ENCODE measurements around the gene ANTKMT. TPM values are rescaled to one million over a fixed set of nuclear protein-coding genes. Genes with fewer than 3 reads are reported as not detected.

ANTKMT gene
- total RNA-seq, 2 donors from 2014 or later, result 36.5 to 37.5 TPM

DNA sequence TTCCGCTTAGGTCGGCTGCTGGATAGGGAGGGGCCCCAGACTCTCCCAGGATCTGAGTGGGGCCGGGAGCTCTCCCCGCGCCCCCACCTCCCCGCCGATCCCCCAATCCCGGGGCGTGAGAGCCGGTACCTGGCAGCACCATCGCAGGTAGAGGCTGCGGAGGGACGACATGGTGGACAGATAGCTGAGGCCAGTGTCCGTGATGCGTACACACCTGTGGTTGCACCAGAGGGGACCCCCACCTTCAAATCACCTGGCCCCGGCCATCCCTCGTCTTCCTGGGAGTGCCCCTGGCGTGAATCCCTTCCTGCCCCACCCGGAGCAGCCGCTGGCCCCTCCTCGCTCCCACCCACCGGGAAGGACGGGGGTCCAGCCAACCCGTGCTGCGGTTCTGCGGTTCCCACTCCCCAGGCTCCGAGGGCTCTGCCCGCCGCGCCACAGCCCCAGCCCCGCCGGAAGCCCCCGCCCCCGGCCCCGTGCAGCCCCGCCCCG is 26.0 kb upstream of the ANTKMT start:
- Histone ChIP-seq H3K4me3 (peak overlapping the region in 1 of 2 donors; percentile 21), H3K4me1 (peaks cover 0 to 29% of the 10 kb centered on the region in 2 donors), H3K36me3 (no peaks in the 10 kb centered on the region), H3K9me3 (no peaks in the 10 kb centered on the region), H3K27me3 (peaks cover 17 to 25% of the 10 kb centered on the region in 2 donors), H3K27ac (no peak overlapping the region)
- TF ChIP-seq, protein P1, sequence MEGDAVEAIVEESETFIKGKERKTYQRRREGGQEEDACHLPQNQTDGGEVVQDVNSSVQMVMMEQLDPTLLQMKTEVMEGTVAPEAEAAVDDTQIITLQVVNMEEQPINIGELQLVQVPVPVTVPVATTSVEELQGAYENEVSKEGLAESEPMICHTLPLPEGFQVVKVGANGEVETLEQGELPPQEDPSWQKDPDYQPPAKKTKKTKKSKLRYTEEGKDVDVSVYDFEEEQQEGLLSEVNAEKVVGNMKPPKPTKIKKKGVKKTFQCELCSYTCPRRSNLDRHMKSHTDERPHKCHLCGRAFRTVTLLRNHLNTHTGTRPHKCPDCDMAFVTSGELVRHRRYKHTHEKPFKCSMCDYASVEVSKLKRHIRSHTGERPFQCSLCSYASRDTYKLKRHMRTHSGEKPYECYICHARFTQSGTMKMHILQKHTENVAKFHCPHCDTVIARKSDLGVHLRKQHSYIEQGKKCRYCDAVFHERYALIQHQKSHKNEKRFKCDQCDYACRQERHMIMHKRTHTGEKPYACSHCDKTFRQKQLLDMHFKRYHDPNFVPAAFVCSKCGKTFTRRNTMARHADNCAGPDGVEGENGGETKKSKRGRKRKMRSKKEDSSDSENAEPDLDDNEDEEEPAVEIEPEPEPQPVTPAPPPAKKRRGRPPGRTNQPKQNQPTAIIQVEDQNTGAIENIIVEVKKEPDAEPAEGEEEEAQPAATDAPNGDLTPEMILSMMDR (IDR thresholded peaks at IDR 0.05), result no peak
- DNase-seq (ENCODE audit: low spot score), result no peak

DNA sequence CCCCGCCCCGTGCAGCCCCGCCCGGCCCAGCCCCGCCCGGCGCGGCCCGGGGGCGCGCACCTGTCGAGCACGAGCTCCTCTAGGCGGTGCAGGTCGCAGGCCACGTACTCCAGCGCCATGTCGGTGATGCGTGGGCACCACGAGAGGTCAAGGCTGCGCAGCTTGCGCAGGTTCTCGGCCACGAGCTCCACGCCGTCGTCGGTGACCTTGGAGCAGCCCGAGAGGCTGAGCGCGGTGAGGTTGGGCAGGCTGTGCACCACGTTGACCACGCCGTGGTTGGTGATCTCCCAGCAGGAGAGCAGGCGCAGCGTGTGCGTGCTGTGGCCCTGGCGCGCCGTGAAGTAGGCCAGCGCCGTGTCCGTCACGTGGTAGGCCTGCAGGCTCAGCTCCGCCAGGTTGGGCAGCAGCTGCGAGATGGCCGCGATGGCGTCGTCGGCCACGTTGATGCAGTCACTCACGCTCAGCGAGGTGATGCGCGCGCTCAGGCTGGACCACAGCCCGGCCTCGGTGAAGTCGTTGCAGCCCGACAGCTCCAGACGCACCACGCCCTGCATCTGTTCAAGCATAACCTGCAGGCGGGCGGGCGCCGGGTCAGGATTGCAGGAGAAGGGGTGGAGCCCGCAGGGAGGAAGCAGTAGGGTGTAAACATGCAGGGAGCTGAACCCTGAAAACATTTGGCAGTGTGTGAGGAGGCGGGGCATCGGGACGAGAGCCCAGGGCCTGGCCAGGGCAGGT is 25.4 kb upstream of the ANTKMT start:
- TF ChIP-seq, protein P1 (IDR thresholded peaks at IDR 0.05), result no peak
- no peaks in the 10 kb centered on the region for H3K9me3 ChIP-seq
- no peaks in the 10 kb centered on the region for H3K36me3 ChIP-seq
- H3K27ac ChIP-seq, result no peak overlapping the region
- peak overlapping the region in 1 of 2 donors; percentile 21 for H3K4me3 ChIP-seq
- no peak for DNase-seq (ENCODE audit: low spot score)
- peaks cover 0 to 33% of the 10 kb centered on the region in 2 donors for H3K4me1 ChIP-seq
- H3K27me3 ChIP-seq, result peaks cover 17 to 28% of the 10 kb centered on the region in 2 donors

DNA sequence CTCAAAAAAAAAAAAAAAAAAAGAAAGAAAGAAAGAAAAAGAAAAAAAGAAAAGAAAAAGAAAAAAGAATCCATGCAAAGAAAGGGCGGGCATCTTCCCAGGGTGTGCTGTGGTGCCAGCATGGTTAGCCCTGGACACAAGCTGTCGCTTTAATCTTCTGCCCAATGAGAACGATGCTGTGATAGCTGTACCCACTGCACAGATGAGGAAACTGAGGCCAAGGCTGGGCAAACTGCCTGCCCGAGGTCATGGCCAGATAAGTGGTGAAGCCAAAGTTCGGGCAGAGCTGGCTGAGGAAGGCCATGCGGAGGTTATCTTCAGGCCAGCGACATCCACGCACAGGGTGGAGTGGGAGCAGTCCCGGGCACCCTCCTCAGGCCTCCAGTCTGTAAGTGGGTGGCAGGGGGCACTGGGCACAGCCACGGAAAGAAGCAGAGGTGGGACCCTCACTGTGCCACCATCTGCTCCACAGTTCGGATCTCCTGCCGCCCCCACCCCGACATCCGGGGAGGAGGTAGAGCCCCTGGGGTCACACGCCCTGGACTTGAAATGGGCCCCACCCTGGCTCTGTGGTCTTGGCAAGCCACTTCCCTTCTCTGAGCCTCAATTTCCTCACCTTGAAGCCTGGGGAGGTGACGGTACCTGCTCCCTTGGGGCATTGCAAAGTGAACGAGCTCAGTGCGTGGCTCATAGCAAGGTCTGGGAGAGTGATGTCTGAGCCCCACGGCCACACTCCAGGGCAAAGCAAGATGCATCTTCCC is 21.9 kb upstream of the ANTKMT start:
- Histone ChIP-seq H3K4me3 (no peak overlapping the region), H3K9me3 (no peaks in the 10 kb centered on the region), H3K4me1 (peaks cover 0 to 30% of the 10 kb centered on the region in 2 donors), H3K27me3 (peaks cover 17 to 43% of the 10 kb centered on the region in 2 donors), H3K27ac (no peak overlapping the region), H3K36me3 (no peaks in the 10 kb centered on the region)
- DNase-seq (ENCODE audit: low spot score), result no peak
- TF ChIP-seq, protein P1 (IDR thresholded peaks at IDR 0.05), result no peak

DNA sequence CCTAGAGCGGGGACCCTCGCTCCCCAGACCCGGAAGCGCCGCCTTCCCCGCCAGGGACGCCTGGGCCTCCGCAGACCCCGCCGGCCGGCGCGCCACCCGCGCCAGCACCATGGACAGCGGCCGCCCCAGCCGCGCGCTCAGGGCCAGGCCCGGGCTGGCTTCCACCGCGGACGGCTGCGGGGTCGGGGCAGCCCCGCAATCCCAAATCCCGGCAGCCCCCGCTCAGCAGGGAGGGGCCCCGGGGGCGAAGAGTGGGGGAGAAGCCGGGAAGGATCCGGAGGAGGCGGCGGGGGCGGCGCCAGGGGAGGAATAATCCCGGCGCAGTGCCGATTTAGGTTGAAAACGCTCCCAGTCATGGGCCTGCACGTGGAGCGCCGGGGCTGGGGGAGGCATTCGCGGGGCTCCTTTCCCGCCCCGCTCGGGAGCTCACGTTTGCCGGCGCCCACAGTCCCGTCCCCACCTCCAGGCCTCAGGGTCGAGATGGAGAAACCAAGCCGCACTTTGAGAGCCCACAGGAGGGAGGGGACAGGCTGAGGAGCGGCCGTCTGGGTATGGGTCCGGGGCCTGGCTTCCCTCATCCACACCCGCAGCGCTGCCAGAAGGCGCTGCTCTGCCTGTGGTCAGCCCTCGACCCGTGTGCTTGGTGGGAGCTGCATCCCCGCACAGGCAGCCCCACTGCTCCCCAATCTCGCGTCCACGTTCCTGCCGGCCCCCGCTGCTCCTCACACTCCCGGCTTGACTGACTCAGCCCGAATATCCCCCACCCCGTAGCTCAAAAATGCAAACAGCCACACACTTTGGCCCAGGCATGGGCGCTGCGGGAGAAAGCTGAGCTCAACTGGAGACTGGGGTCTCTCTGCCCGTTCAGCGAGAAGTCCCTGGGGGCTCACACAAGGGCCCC is 20.0 kb upstream of the ANTKMT start:
- H3K27ac ChIP-seq, result no peak overlapping the region
- TF ChIP-seq, protein P1 (IDR thresholded peaks at IDR 0.05), result no peak
- peaks cover 4 to 39% of the 10 kb centered on the region in 2 donors for H3K27me3 ChIP-seq
- DNase-seq (ENCODE audit: low spot score), result no peak
- no peak overlapping the region for H3K4me3 ChIP-seq
- peaks cover 0 to 20% of the 10 kb centered on the region in 2 donors for H3K4me1 ChIP-seq
- no peaks in the 10 kb centered on the region for H3K9me3 ChIP-seq
- no peaks in the 10 kb centered on the region for H3K36me3 ChIP-seq

DNA sequence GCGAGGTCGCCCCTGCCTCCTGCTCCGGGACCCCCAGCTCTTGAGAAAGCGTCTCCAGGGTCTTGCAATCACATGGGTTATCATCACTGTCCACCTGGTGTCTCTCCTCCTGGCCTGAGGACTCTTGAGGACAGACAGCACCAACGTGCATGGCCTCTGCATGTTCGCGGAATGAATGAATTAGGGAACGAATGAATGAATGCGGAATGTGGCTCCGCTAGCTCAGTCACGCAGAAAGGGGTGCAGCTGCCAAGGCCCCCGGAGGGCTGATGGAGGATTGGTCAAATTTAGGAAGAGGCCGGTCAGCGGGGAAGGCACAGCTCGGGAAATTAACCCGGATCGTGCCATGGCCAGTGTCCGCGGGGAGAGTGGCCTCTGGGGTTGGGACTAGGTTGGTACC is 18.6 kb upstream of the ANTKMT start:
- Histone ChIP-seq H3K4me3 (no peak overlapping the region), H3K27ac (no peak overlapping the region), H3K27me3 (peaks cover 7 to 48% of the 10 kb centered on the region in 2 donors), H3K9me3 (no peaks in the 10 kb centered on the region), H3K4me1 (peaks cover 0 to 25% of the 10 kb centered on the region in 2 donors), H3K36me3 (no peaks in the 10 kb centered on the region)
- TF ChIP-seq, protein P1 (IDR thresholded peaks at IDR 0.05), result no peak
- no peak for DNase-seq (ENCODE audit: low spot score)

Measured in right atrium auricular region (tissue), 2 donors.